Measurements from ENCODE around the gene PDE3A. TPM values are rescaled to one million over a fixed set of nuclear protein-coding genes. Genes with fewer than 3 reads are reported as not detected.

PDE3A gene
- polyA plus RNA-seq, 1 of the 3 experiments (the other 2 are of a cell fraction), result 0.67 TPM

DNA sequence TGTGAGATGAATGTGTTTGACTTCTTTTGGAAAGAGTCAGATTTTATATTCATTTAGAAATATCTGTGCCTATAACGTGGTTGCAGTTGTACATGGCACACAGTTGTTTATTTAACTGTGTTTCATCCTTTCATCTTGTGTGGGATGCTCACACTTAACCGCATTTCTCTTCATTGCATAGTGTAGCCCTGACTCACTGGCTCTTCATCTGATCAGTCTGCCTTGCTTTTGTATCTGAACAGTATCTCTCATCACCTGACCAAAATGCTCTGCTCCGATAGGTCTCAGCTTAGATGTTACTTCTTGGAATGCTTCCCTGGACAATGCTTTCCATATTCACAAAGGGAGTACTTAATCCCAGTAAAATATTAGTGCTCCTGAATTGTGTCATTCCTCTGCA lies 83.4 kb downstream of the PDE3A start:
- H3K79me2 ChIP-seq (ENCODE audit: insufficient read depth), result peaks cover 32% of the 10 kb centered on the region
- H3K4me2 ChIP-seq, result peak overlapping the region; percentile 28
- H3K27ac ChIP-seq (ENCODE audit: low read depth in 2 of 2, low read length in 1 of 2), result peak overlapping the region in 1 of 2 experiments; percentile 84; a peak in 2 of 4 replicates
- POLR2A ChIA-PET, result no interaction called here
- 62% methylated on average over 3 of the region's 3 CpGs for WGBS (ENCODE audit: low lambda C conversion rate)
- peaks cover 21% of the 10 kb centered on the region for H3F3A ChIP-seq (replicated peaks; ENCODE audit: insufficient read depth)
- DNase-seq, result no peak
- no peak overlapping the region for H3K4me3 ChIP-seq (ENCODE audit: low read depth in 2 of 2, low read length in 1 of 2)
- TF ChIP-seq MAX (IDR thresholded peaks at IDR 0.05; ENCODE audit: low read depth) (no peak), TCF12 (IDR thresholded peaks at IDR 0.05) (peak; percentile 63), FOXM1 (IDR thresholded peaks at IDR 0.05; ENCODE audit: low read depth) (no peak), CHD2 (IDR thresholded peaks at IDR 0.05; ENCODE audit: low read length, partially characterized antibody) (no peak), CTCF (IDR thresholded peaks at IDR 0.05) (no peak), NFIC (IDR thresholded peaks at IDR 0.05; ENCODE audit: borderline replicate concordance) (peak; percentile 26; the same call in 1 of the 2 replicates), MXI1 (IDR thresholded peaks at IDR 0.05; ENCODE audit: low read depth, low read length) (no peak), SIN3A (IDR thresholded peaks at IDR 0.05; ENCODE audit: borderline replicate concordance, low read depth, low read length) (no peak), FOXJ3 (CRISPR knock-in tag; IDR thresholded peaks at IDR 0.05) (no peak), SMC3 (IDR thresholded peaks at IDR 0.05; ENCODE audit: low read depth, low read length) (no peak), RFX5 (IDR thresholded peaks at IDR 0.05; ENCODE audit: low read length) (no peak), ELF1 (IDR thresholded peaks at IDR 0.05) (no peak), TAF1 (IDR thresholded peaks at IDR 0.05; ENCODE audit: borderline replicate concordance, low read depth, low read length) (no peak), EP300 (IDR thresholded peaks at IDR 0.05; ENCODE audit: borderline replicate concordance in 1 of 2, low read depth in 1 of 2, low read length in 1 of 2) (peak in 1 of 2 experiments; percentile 26; a peak in 1 of 4 replicates), JUND (IDR thresholded peaks at IDR 0.05) (peak; percentile 67), TEAD4 (IDR thresholded peaks at IDR 0.05; ENCODE audit: borderline replicate concordance, insufficient read depth) (peak; percentile 19; the same call in 1 of the 2 replicates), RXRA (IDR thresholded peaks at IDR 0.05; ENCODE audit: borderline replicate concordance, low read depth) (no peak), POLR2AphosphoS5 (IDR thresholded peaks at IDR 0.05; ENCODE audit: low read depth, low read length) (no peak), YY1 (IDR thresholded peaks at IDR 0.05; ENCODE audit: low read depth) (no peak), RCOR1 (IDR thresholded peaks at IDR 0.05; ENCODE audit: low read length) (no peak), EZH2phosphoT487 (IDR thresholded peaks at IDR 0.05; ENCODE audit: borderline replicate concordance, low read depth) (no peak), GATA2 (CRISPR knock-in tag; IDR thresholded peaks at IDR 0.05) (no peak), FOSL2 (IDR thresholded peaks at IDR 0.05; ENCODE audit: borderline replicate concordance, low read depth) (peak; percentile 50; the same call in 1 of the 2 replicates)
- TF ChIP-seq, protein P1, sequence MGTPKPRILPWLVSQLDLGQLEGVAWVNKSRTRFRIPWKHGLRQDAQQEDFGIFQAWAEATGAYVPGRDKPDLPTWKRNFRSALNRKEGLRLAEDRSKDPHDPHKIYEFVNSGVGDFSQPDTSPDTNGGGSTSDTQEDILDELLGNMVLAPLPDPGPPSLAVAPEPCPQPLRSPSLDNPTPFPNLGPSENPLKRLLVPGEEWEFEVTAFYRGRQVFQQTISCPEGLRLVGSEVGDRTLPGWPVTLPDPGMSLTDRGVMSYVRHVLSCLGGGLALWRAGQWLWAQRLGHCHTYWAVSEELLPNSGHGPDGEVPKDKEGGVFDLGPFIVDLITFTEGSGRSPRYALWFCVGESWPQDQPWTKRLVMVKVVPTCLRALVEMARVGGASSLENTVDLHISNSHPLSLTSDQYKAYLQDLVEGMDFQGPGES (IDR thresholded peaks at IDR 0.05; ENCODE audit: low read depth, low read length), result no peak
- TF ChIP-seq, protein P2, sequence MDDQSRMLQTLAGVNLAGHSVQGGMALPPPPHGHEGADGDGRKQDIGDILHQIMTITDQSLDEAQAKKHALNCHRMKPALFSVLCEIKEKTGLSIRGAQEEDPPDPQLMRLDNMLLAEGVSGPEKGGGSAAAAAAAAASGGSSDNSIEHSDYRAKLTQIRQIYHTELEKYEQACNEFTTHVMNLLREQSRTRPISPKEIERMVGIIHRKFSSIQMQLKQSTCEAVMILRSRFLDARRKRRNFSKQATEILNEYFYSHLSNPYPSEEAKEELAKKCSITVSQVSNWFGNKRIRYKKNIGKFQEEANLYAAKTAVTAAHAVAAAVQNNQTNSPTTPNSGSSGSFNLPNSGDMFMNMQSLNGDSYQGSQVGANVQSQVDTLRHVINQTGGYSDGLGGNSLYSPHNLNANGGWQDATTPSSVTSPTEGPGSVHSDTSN (IDR thresholded peaks at IDR 0.05), result peak; percentile 34
- TF ChIP-seq, protein P3, sequence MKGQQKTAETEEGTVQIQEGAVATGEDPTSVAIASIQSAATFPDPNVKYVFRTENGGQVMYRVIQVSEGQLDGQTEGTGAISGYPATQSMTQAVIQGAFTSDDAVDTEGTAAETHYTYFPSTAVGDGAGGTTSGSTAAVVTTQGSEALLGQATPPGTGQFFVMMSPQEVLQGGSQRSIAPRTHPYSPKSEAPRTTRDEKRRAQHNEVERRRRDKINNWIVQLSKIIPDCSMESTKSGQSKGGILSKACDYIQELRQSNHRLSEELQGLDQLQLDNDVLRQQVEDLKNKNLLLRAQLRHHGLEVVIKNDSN (IDR thresholded peaks at IDR 0.05; ENCODE audit: borderline replicate concordance, low read depth), result peak; percentile 78
- H3K36me3 ChIP-seq (replicated peaks in 1 of 2; ENCODE audit: control insufficient read depth in 1 of 2, insufficient read depth in 2 of 2, low read length in 1 of 2), result no peaks in the 10 kb centered on the region
- CTCF ChIA-PET, result no interaction called here
- peak overlapping the region; percentile 11; the same call in 1 of the 2 replicates for H3K9ac ChIP-seq
- H3K9me3 ChIP-seq, result no peaks in the 10 kb centered on the region
- H3K9me2 ChIP-seq, result no peaks in the 10 kb centered on the region
- no peaks in the 10 kb centered on the region for H3K27me3 ChIP-seq (ENCODE audit: insufficient read depth)
- H3K4me1 ChIP-seq (ENCODE audit: control insufficient read depth in 1 of 2, insufficient read depth in 2 of 2, low read depth in 1 of 2, low read length in 1 of 2), result peaks cover 6 to 7% of the 10 kb centered on the region in 2 experiments
- no peaks in the 10 kb centered on the region for H4K20me1 ChIP-seq (ENCODE audit: insufficient read depth)
- H2AFZ ChIP-seq (ENCODE audit: low read depth), result no peak overlapping the region

All from SK-N-SH (cell line).